ENCODE data around the gene WWOX.

Gene WWOX

GRCh38 chr16:78258375-78259065 is 159.1 kb downstream of the WWOX start:
- in situ Hi-C loops (cut with MboI; ENCODE audit: low sequenced_read_pairs): no loop called here

- in situ Hi-C loops (cut with MboI; ENCODE audit: low sequenced_read_pairs): no loop called here
Observed at GRCh38 chr16:78259873-78260272, 160.4 kb downstream of the WWOX start.

- in situ Hi-C loops (cut with MboI; ENCODE audit: low sequenced_read_pairs): no loop called here
Observed at GRCh38 chr16:78264642-78265041, 165.2 kb downstream of the WWOX start.

- in situ Hi-C loops (cut with MboI; ENCODE audit: low sequenced_read_pairs): no loop called here
Observed at GRCh38 chr16:78269256-78269655, 169.8 kb downstream of the WWOX start.

DNA sequence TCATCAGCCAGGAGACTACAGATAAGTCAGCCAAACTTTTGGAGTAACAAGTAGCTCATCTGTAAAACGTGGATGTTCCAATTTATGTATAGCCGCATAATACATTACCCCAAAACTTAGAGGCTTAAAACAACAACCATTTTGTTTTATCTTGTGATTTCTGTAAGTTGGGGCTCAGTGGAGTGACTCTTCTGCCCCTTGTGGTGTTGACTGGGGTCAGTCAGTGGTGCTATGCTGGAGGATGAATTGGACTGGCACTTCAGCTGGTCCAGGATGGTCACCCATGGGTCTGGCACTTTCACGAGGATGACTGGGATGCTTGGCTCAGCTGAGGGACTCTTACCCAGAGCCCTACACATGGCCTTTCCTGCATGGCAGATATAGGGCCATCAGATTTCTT is 172.5 kb downstream of the WWOX start:
- in situ Hi-C loops (cut with MboI; ENCODE audit: low sequenced_read_pairs): no loop called here

- in situ Hi-C loops (cut with MboI; ENCODE audit: low sequenced_read_pairs): no loop called here
Observed at GRCh38 chr16:78274771-78275170, 175.3 kb downstream of the WWOX start.

GRCh38 chr16:78275420-78275819 is 176.0 kb downstream of the WWOX start:
- in situ Hi-C loops (cut with MboI; ENCODE audit: low sequenced_read_pairs): no loop called here

- in situ Hi-C loops (cut with MboI; ENCODE audit: low sequenced_read_pairs): no loop called here
Observed at GRCh38 chr16:78277321-78278055, 178.0 kb downstream of the WWOX start.

DNA sequence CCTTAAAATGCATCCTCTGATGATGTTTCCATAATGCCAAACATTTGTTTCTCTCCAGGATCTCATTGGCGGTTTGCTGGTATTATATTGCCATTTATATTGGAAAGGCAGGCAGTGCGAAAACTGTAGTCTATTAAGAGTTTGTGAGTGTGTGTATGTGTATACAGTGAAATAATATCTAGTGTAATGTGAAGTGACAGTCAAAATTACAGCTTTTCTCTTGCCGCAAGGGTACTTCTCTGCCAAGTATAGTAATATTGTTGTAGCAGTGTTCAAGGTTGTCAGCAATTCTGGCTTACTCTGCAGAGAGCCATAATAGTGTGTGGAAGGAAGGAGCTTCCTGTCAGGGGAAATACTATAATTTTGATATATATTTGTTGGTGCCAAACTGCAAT is 178.6 kb downstream of the WWOX start:
- in situ Hi-C loops (cut with MboI; ENCODE audit: low sequenced_read_pairs): no loop called here

DNA sequence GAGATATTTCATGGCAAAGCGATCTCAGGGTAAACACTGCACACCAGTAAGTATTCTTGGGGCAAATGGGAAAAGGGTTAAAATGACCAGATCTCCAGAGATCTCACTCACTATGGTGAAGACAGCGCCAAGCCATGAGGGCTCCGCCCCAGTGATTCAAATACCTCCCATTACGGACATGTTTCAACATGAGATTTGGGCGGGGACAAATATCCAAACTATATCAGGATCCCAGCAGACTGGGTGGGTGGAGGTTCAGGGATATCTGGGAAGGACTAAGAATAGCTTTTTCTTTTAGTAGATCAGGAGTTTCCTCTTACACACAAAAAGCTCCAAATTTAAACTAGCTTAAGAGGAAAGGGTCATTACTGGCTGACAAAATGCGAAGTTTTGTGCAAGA is 181.7 kb downstream of the WWOX start:
- in situ Hi-C loops (cut with MboI; ENCODE audit: low sequenced_read_pairs): no loop called here

GRCh38 chr16:78283548-78284251 is 184.2 kb downstream of the WWOX start:
- in situ Hi-C loops (cut with MboI; ENCODE audit: low sequenced_read_pairs): no loop called here

DNA sequence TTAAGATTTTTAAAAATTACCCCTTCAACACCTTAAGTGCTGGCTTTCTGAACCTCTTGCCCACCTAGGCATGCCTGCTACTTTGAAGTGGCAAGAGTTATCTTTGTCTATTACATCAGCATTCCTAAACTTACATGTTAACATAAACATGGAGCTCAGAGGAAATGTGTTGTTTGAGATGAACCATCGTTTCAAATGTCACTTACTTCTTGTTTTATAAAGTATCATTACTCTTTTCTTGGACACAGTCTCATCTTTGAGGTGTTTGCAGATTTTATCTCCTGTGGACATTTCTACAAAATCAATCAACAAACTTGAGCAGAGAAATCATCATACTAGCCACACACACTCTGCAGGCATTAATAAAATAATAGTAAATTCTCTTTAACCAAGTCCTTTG is 184.9 kb downstream of the WWOX start:
- in situ Hi-C loops (cut with MboI; ENCODE audit: low sequenced_read_pairs): no loop called here

DNA sequence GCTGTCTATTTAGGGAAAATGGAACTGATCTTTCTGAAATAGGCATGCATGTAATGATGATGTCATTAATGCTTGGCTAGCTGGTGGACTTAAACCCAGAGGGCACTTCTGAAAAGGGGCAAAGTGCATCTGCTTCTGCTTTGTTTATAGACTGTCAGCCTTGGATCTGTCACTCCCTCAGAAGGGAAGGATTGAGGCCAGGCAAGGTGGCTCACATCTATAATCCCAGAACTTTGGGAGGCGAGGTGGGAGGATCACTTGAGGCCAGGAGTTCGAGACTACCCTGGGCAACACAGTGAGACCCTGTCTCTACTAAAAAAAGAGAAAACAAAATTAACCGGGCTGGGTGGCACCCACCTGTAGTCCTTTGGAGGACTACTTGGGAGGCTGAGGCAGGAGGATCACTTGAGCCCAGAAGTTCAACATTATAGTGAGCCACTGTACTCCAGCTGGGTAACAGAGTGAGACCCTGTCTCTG is 185.5 kb downstream of the WWOX start:
- in situ Hi-C loops (cut with MboI; ENCODE audit: low sequenced_read_pairs): no loop called here

DNA sequence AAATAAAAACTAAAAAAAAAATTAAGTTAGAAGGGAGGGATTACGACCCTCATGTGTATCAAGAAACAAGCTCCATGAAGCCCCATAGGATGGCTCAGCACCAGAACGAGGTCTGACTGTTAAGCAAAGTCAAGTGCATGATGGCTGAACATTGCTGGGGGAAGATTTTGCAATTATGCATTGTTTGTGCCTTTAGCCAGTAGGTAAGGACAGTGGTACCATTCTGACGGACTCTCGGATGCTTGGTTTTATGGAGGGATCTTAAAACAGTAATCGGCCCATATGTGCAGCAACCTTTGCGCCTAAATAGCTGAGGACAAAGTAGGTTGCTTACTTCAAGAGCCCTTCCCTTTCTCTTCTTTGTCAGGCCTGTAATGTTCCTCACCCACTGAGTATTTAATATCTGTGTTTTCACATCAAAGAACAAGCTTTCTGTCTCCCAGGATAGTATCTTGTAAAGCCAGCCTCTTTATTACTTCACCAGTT is 186.0 kb downstream of the WWOX start:
- in situ Hi-C loops (cut with MboI; ENCODE audit: low sequenced_read_pairs): no loop called here

DNA sequence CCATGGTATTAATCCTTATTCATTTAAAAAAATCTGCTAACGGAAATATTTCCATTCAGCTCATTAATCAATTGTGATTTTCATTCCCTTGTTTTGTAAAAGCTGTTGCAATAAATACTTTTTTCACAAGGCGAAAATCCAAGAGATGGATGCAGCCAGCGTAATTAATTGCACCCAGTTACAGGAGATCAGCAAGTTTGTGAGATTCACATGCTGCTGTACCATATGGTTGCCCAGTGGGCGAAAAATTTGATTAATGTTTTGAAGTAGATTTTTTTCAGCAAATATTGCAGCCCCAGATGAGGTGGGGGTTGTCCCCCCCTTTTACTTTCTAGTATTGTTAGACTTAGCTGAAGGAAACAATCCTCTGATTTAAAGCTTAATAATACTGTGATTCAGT is 186.6 kb downstream of the WWOX start:
- in situ Hi-C loops (cut with MboI; ENCODE audit: low sequenced_read_pairs): no loop called here

DNA sequence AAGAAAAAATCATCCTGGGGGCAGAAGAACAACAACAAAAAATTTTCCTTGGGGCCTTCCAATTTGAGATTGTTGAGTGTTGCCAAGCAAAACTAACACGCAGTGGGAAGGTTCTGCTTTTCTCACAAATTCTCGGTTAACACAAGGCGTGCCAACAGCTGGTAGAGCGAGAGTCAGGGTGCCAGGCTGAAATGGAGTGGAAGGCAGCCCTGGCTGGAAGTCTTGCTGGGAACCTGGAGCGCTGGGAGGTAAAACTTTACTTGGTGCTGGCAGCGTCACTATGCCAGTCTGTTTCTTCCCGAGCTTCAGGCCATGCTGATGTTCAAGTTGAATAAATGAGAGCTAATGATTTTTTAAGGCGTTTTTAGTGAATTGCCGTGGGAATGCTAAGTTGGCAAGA is 189.4 kb downstream of the WWOX start:
- in situ Hi-C loops (cut with MboI; ENCODE audit: low sequenced_read_pairs): no loop called here

GRCh38 chr16:78289373-78289772 is 189.9 kb downstream of the WWOX start:
- in situ Hi-C loops (cut with MboI; ENCODE audit: low sequenced_read_pairs): no loop called here

GRCh38 chr16:78289844-78290277 is 190.4 kb downstream of the WWOX start:
- in situ Hi-C loops (cut with MboI; ENCODE audit: low sequenced_read_pairs): no loop called here

- in situ Hi-C loops (cut with MboI; ENCODE audit: low sequenced_read_pairs): no loop called here
Observed at GRCh38 chr16:78290395-78290794, 190.9 kb downstream of the WWOX start.

- in situ Hi-C loops (cut with MboI; ENCODE audit: low sequenced_read_pairs): no loop called here
Observed at GRCh38 chr16:78290872-78291591, 191.6 kb downstream of the WWOX start.

GRCh38 chr16:78291604-78292003 is 192.2 kb downstream of the WWOX start:
- in situ Hi-C loops (cut with MboI; ENCODE audit: low sequenced_read_pairs): no loop called here

Measured in HL-60/S4 treated with retinoic acid at 250 ng/mL for 4 days and 3 days (cell line).